Neutrophil (primary cell): ENCODE results near the gene SH3RF1.

Experiments used
- H3K27ac ChIP-seq: fragments of 200-600 bp; sonication (generic); 2 replicates; pipeline ENCODE4 v1.5.1; 2016; ENCODE audit warnings: mild to moderate bottlenecking, moderate library complexity
- H3K27me3 ChIP-seq: fragments of 200-600 bp; sonication (generic); 2 replicates; pipeline ENCODE4 v1.6.0; 2016; ENCODE audit warnings: mild to moderate bottlenecking
- H3K36me3 ChIP-seq: fragments of 200-600 bp; sonication (generic); 2 replicates; pipeline ENCODE4 v1.5.1; 2017
- H3K4me1 ChIP-seq, 2 experiments: fragments of 200-600 bp in 1 of 2; sonication (generic) in 1 of 2; 1 replicate in 1 of 2; 2 replicates in 1 of 2; pipeline versions ENCODE4 v1.5.1 to v1.6.1; 2013 to 2016; ENCODE audit warnings: low read depth in 1 of 2, low read length in 1 of 2, mild to moderate bottlenecking in 1 of 2, moderate library complexity in 1 of 2; ENCODE audit not compliant: control insufficient read depth in 1 of 2, insufficient read depth in 1 of 2
- H3K4me3 ChIP-seq, 2 experiments: fragments of 200-600 bp in 1 of 2; sonication (generic) in 1 of 2; 1 replicate in 1 of 2; 2 replicates in 1 of 2; pipeline ENCODE4 v1.5.1; 2013 to 2016; ENCODE audit warnings: low read depth in 1 of 2, low read length in 1 of 2, mild to moderate bottlenecking in 1 of 2, moderate library complexity in 1 of 2
- H3K9me3 ChIP-seq: fragments of 200-600 bp; sonication (generic); 2 replicates; pipeline ENCODE4 v1.5.1; 2016
- TF ChIP-seq, protein P1 (sequence below): fragments of 200-600 bp; sonication (generic); IDR thresholded peaks from 2 replicates; pipeline ENCODE4 v1.5.1; 2016; ENCODE audit warnings: antibody characterized with exemption

The SH3RF1 gene

GRCh38 chr4:169116270-169116901 lies 154.4 kb downstream of the SH3RF1 start:
- Histone ChIP-seq H3K9me3 (no peaks in the 10 kb centered on the region), H3K27ac (no peak overlapping the region), H3K36me3 (peaks cover 35% of the 10 kb centered on the region), H3K27me3 (no peaks in the 10 kb centered on the region), H3K4me3 (no peak overlapping the region), H3K4me1 (no peaks in the 10 kb centered on the region)
- TF ChIP-seq, protein P1, sequence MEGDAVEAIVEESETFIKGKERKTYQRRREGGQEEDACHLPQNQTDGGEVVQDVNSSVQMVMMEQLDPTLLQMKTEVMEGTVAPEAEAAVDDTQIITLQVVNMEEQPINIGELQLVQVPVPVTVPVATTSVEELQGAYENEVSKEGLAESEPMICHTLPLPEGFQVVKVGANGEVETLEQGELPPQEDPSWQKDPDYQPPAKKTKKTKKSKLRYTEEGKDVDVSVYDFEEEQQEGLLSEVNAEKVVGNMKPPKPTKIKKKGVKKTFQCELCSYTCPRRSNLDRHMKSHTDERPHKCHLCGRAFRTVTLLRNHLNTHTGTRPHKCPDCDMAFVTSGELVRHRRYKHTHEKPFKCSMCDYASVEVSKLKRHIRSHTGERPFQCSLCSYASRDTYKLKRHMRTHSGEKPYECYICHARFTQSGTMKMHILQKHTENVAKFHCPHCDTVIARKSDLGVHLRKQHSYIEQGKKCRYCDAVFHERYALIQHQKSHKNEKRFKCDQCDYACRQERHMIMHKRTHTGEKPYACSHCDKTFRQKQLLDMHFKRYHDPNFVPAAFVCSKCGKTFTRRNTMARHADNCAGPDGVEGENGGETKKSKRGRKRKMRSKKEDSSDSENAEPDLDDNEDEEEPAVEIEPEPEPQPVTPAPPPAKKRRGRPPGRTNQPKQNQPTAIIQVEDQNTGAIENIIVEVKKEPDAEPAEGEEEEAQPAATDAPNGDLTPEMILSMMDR: no peak

DNA sequence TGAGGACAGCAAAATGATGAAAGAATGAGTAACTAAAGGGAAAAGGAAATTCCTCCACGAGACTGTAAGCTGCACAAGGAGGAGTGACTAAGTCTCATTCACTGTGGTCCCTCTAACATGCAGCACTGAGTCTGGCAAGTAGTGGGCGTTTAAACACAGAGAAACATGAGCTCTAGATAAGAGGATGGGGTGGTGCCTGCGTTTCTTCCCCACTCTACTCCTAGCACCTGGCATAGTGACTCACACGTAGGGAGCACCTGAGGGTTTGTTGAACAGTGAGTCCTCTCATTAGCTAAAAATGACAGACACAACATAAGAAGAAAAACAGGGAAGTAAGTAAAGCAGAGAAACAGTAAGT lies 154.9 kb downstream of the SH3RF1 start:
- no peak overlapping the region for H3K27ac ChIP-seq
- no peaks in the 10 kb centered on the region for H3K4me1 ChIP-seq
- H3K36me3 ChIP-seq: peaks cover 32% of the 10 kb centered on the region
- H3K9me3 ChIP-seq: no peaks in the 10 kb centered on the region
- TF ChIP-seq, protein P1: no peak
- H3K27me3 ChIP-seq: no peaks in the 10 kb centered on the region
- H3K4me3 ChIP-seq: no peak overlapping the region

DNA sequence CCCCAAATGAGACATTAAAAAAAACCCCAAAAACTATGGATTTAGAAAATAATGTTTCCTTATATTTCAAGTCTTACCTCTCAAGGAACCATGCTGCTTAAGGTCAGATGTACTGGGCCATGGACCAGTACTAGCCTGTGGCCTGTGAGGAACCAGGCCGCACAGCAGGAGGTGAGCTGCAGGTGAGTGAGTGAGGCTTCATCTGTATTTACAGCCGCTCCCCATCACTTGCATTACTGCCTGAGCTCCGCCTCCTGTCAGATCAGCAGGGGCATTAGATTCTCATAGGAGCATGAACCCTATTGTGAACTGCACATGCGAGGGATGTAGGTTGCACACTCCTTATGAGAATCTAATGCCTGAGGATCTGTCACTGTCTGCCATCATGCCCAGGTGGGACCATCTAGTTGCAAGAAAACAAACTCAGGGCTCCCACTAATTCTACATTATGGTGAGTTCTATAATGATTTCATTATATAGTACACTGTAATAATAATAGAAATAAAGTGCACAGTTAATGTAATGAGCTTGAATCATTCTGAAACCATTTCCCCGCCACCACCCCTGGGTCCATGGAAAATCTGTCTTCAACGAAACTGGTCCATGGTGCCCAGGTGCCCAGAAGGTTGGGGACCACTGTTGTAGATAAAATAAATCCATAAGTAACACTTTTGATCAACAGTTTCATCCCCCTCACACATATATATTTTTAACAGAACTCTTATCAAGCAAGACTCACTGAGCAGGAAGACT lies 155.4 kb downstream of the SH3RF1 start:
- Histone ChIP-seq H3K27ac (no peak overlapping the region), H3K4me1 (no peaks in the 10 kb centered on the region), H3K27me3 (no peaks in the 10 kb centered on the region), H3K4me3 (no peak overlapping the region), H3K36me3 (peaks cover 26% of the 10 kb centered on the region), H3K9me3 (no peaks in the 10 kb centered on the region)
- TF ChIP-seq, protein P1: no peak

DNA sequence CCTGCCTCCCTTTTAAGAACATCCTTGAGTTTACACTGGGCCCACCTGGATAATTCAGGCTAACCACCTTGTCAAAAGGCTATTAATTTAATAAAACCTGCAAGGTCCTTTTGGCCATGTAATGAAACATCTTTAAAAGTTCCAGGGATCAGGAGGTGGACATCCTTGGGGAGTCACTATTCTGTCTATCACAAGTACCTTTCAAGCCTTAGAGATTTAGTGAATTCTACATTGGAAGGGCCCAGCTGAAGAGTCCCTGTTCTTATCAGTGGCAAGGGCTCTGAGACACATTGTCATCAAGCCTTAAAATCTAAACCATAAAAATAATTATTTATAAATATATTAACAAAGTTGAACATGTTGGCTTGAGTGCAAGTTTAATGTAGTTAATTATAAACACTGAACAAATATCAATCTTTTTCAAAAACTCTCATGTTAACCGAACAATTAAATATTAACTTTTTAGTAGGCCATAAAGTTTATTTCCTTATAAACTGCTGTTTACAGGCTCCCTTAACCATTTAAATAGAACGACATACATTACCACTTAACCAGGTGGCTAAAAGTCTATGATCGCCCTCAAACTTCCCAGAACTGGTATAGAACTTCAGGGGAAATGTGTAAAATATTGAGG lies 156.3 kb downstream of the SH3RF1 start:
- H3K9me3 ChIP-seq: no peaks in the 10 kb centered on the region
- no peak overlapping the region for H3K4me3 ChIP-seq
- no peak overlapping the region for H3K27ac ChIP-seq
- no peaks in the 10 kb centered on the region for H3K4me1 ChIP-seq
- no peaks in the 10 kb centered on the region for H3K27me3 ChIP-seq
- peaks cover 23% of the 10 kb centered on the region for H3K36me3 ChIP-seq
- TF ChIP-seq, protein P1: no peak

DNA sequence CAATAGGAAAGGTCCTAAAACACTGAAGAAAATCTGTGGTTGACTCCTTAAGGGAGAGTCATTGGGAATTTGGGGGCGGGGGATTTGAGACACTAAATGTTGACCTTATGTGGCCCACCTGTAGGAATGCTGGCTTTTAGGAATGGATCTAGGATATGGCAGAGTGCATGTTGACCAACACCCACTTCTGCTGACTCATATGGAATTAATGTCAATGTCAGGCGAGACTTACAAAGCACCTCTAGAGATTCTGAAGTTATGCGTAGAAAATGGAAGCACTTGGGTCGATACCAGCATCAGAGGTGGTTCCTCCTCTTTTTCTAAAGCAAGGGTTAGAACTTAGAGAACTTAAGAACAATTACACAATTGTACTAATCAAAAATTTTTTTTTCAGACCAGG lies 160.1 kb downstream of the SH3RF1 start:
- no peak overlapping the region for H3K4me3 ChIP-seq
- H3K27ac ChIP-seq: no peak overlapping the region
- H3K36me3 ChIP-seq: peaks cover 8% of the 10 kb centered on the region
- H3K9me3 ChIP-seq: no peaks in the 10 kb centered on the region
- H3K27me3 ChIP-seq: no peaks in the 10 kb centered on the region
- H3K4me1 ChIP-seq: peaks cover 7 to 12% of the 10 kb centered on the region in 2 experiments
- TF ChIP-seq, protein P1: no peak
